ENCODE measurements around the gene ANXA4. TPM values are rescaled to one million over a fixed set of nuclear protein-coding genes. Genes with fewer than 3 reads are reported as not detected.

Gene ANXA4
- 10 to 100 TPM; 57.4 to 65.3 TPM for total RNA-seq

DNA sequence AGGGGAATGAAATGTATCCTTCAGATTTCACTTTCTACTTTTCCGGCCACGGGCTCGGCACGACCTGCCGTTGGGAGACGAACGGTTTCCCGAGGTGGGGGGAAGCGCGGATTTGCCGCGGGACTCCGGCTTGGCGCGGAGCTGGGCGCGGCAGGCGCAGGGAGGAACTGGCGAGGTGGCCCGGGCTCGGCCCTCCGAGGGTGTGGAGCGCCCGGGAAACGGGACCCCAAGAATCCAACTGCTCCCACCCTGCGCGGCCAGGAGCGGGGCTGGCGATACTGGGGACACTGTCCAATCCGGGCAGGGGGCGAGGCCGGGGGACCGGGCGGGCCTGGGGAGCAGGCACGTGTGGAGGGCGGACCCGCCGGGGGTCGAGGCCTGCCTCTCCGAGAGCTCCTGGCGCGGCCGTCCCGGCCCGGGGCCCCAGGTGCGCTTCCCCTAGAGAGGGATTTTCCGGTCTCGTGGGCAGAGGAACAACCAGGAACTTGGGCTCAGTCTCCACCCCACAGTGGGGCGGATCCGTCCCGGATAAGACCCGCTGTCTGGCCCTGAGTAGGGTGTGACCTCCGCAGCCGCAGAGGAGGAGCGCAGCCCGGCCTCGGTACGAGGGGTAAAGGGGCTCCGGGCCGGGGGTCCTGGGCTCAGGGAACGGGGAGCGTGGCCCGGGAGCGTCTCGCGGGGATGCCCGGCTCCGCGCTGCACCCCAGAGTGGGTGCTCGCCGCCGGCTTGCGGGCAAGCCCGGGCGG lies at the start of gene ANXA4:
ANXA4 (plus strand) TSS at position 560 of the 747 bp plus-strand sequence. CDS start 39,432 bp downstream, outside the sequence.

GRCh38 chr2:69829256-69830044 lies 87.5 kb downstream of the ANXA4 start, which contains the start of gene GMCL1:
Gene GMCL1, plus strand, starts transcription at chr2:69829660. Its CDS starts 233 bp downstream, at chr2:69829893.

Other genes starting within 250 kb of the ANXA4 start
- 100 to 1,000 TPM; 112 to 119 TPM for gene AAK1, start 98.4 kb upstream of the ANXA4 start, total RNA-seq
- 10 to 100 TPM; 26.7 to 27.5 TPM for gene GMCL1, start 87.5 kb downstream of the ANXA4 start, total RNA-seq
- gene SNRNP27, start 151.8 kb downstream of the ANXA4 start, total RNA-seq: 10 to 100 TPM; 48.3 to 49.4 TPM
- gene MXD1, start 173.0 kb downstream of the ANXA4 start, total RNA-seq: 10 to 100 TPM; 22.5 to 23.6 TPM
- 1 to 10 TPM; 1.2 to 1.3 TPM for gene ASPRV1, start 219.5 kb downstream of the ANXA4 start, total RNA-seq